HG02938 (cell line): ENCODE measurements around the gene TTC39C.
"Not testable (repeated sequence)": the region's sequence is repeated elsewhere in the genome, so short reads cannot be mapped to it uniquely, and the experiment has no call there.

Experiments used
- ATAC-seq: cut with Tn5 transposase; IDR thresholded peaks from one replicate; pipeline ENCODE4 v1.9.1; 2021; ENCODE audit warnings: mild to moderate bottlenecking, moderate library complexity; ENCODE audit not compliant: unreplicated experiment

TTC39C gene

DNA sequence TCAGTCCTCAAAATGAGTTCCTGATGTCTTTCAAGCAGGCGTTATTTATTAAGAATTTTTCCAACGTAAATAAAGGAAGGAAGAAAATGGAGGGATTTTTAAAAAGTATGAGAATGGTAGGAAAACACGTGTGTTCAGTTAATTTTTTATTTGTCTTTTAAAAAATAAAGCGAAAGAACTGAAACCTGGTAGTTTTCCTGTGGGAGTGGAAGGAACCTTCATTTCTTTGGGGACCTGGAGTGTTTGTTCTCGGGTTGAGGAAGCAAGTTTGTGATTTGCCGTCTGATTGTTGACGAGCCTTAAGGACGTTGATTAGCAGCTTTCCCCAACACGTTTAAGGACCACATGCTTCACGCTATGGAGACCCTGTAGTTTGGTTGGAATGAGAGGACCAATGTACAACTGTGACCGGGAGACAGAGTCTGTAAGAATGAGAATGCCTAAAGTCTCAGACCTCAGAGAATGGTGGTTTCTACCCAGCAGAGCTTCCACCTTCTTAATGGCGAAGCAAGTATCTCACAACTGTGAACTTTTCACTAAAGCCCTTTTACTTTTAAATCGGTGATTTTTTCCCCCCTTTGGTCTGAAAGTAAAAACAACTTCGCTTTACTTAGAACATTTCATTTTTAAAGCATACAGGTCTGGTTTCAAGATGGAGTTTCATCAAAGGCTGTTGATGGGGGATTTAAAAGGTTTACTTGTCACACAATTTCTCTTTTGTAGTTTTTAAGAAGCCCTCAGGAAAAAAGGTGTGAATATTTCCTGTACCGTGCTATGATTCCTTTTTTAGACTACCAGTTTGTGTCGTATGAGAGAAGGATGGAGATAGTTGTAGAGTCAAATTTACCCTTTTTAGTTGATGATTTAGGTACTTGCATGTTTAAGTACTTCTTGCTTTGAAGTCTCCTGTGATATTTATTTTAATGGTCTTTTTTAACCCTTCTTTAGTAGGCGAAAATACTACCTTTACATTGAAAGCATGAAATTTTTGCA is 1.4 kb downstream of the TTC39C start:
- ATAC-seq = no peak

DNA sequence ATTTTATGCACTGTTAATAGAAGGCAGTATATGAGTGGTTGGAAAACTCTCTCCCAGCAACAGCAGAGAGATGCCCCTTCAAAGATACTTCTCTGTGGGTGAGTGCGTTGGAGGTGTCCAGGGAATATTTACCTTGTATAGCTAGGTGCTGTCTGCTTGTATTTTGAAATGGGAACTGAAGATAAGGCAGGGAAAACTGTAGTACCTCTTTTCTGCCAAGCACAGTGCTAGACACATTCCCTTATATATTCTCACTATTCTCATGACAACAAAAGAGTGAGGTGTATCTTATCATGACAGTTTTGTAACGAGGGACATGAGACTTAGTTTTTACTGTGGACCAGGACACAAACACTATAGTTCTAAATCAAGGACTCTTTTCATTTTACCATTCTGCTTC is 2.1 kb downstream of the TTC39C start:
- ATAC-seq = no peak

- no peak for ATAC-seq
These were observed 3.8 kb downstream of the TTC39C start for GRCh38 chr18:24018299-24018886.

DNA sequence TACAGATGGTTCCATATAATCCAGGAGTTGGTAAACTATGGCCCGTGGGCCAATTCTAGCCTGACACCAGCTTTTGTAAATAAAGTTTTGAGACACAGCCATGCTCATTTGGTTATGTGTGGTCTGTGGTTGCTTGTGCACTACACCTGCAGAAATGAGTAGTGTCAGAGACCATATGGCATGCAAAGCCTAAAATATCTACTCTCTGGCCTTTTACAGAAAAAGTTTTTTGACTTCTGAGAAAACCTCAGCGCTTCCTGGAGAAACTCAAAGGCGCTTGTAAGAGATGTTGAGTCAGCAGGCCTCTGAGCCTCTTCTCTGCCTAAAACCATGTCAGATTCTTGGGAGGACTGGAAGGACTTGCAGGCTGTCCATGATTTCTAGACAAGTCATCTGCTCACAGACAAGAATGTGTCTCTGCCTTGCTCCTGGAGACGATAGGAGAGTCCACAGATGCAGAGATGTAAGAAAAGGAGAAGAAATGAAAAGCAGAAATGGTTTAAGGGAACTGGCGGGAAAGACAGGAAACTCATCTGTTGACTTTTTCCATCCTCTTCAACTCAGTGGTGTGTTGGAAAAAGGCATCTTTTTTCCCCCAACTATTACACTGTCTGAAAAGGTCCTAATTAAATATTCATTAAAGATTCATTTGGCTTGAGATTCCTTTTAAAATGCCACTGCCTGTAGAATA is 5.2 kb downstream of the TTC39C start:
- peak; percentile 90 for ATAC-seq

- no peak for ATAC-seq
These were observed 7.0 kb downstream of the TTC39C start for GRCh38 chr18:24021505-24021904.

- no peak for ATAC-seq
These were observed 7.6 kb downstream of the TTC39C start for GRCh38 chr18:24022161-24022560.

DNA sequence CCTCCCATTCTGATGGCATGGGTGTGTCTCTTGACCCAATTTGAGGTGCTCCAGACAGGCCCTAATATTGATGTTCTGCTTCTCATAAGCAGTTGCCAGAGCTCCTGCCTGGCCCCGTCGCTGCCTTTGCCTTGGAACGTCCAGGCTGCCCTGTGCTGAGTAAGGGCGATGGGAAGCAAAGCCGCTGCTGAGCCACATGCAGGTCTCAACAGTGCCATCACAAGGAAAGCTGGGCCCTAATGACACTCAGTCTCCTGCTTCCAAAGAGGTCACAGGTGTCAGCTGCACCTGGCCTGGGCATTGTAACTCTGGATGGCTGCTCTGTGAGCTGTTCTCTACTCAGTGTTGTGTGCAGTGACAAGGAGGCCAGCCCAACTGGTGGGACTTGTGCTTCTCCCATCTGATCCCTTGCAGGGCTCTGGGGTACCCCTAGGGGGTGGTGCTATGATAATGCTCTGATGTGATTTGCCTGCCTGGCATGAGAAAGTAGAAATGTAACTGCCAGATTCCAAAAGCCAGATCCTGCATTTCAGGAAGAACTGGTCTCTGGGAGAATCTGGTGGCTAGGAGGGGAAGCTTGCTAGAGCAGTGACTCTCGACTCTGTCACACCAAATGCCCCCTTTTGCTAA is 8.7 kb downstream of the TTC39C start:
- no peak for ATAC-seq

DNA sequence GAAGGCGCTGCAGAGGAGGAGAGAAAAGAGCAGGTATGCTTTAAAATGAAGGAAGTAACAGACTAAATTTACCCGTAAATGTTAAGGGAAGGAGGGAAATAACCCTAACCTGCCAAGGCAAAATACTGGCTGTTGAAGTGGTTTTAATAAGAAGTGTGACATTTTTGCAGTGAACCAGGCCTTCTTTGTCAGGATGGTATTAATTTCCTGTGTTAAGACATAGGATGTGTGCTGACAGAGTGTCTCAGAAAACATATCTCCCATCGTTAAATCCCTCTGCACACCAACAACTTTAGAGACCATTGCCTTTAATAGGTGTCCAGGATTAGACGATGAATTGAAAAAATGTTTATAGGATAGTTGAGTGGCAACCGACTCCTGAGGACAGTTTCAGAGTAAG is 9.9 kb downstream of the TTC39C start:
- ATAC-seq = no peak

DNA sequence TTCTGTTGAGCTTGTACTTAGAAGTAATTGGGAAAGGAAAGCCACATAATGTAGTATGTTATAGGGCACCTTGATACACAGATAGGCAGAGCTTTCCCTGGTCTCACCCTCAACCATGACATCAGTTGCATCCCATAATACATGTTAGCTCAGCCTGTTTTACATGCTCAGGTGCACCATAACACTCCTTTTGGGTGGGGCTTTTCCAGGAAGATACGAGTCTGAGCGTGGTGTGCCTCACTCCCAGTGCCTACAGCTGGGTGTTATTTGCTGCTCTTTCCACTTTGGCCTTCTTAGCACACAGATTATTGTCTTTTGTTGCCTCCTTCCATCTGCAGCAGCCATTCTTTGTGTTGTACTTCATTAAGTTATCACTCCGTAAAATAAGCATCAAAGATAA is 11.9 kb downstream of the TTC39C start:
- no peak for ATAC-seq

DNA sequence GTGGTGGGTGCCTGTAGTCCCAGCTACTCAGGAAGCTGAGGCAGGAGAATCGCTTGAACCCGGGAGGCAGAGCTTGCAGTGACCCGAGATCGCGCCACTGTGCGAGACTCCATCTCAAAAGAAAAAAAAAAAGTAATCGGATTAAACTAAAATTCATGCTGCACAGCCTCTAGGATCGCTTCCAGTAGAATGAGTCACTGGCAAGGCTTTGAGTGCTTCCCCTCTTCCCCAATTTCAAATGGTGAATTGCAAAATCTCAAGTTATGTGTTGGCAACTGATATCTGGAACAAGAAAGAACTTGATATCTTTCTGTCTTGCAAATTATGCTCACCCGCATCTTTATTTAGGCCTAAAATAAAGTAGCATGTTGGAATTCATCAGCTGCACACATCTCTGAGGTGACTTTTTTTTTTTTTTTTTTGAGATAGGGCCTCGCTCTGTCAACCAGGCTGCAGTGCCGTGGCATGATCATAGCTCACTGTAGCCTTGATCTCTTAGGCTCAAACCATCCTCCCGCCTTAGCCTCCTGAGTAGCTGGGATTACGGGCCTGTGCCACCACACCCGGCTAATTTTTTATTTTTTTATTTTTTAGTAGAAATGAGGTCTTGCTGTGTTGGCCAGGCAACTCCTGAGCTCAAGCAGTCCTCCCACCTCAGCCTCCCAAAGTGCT is 12.7 kb downstream of the TTC39C start:
- ATAC-seq = no peak

DNA sequence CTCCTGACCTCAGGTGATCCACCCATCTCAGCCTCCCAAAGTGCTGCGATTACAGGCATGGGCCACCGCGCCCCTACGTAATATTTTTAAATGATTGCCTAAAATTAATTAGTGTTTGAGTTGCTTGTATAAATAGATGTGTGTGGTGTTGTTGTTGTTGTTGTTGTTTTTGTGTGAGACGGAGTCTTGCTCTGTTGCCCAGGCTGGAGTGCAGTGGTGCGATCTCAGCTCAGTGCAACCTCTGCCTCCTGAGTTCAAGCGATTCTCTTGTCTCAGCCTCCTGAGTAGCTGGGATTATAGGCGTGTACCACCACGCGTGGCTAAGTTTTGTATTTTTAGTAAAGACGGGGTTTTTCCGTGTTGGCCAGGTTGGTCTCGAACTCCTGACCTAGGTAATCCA is 14.4 kb downstream of the TTC39C start:
- not testable (repeated sequence) for ATAC-seq

GRCh38 chr18:24031318-24031717 is 16.8 kb downstream of the TTC39C start:
- ATAC-seq = no peak

GRCh38 chr18:24031916-24032315 is 17.4 kb downstream of the TTC39C start:
- ATAC-seq = no peak

- ATAC-seq = no peak
These were observed 19.3 kb downstream of the TTC39C start for GRCh38 chr18:24033641-24034412.

DNA sequence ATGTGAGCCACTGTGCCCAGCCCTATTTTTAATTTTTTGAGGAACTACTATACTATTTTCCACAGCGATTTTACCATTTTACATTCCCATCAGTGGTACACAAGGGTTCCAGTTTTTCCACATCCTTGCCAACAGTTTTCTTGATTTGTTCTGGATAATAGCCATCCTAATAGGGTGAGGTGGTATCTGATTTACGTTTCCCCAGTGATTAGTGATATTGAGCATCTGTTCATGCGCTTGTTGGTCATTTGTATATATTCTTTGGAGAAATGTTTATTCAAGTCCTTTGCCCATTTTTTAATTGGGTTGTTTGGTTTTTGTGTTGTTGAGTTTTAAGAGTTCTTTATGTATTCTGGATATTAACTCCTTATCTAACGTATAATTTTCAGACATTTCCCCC is 20.8 kb downstream of the TTC39C start:
- ATAC-seq = no peak

DNA sequence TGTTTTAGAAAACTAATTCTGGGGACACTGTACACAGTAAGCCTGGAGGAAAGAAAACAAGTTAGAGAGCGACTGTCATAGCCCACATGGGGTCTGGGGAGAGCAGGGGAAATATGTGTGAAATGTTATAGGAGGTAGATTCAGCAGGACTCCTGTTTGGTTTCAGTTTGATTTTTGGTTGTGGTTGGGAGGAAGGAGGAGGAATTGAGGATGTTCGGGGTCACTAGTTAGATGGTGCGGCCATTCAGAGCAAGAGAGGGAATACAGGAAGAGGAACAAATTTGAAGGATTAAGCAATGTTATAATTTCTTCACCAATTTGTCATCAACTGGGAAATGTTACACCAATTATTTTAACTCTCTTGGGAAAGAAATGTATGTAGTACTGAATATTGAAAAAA is 25.1 kb downstream of the TTC39C start:
- ATAC-seq = no peak

DNA sequence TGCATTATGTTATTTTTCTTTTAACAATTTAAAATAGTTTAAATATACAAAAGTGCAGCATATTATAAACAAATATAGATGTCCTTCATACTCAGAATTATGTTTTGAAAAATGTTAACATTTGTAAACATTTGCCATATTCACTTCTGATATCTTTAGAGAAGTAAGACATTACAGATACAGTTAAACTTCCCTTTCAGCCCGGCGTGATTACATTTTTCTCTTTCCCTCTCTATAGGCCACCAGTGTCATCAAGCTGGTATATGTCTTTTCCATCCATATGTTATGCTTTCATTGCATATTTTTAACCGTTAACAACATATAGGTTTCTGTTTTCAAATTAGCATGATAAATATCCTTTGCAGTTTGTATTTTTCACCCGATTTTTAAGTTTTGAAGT is 27.1 kb downstream of the TTC39C start:
- ATAC-seq = no peak

DNA sequence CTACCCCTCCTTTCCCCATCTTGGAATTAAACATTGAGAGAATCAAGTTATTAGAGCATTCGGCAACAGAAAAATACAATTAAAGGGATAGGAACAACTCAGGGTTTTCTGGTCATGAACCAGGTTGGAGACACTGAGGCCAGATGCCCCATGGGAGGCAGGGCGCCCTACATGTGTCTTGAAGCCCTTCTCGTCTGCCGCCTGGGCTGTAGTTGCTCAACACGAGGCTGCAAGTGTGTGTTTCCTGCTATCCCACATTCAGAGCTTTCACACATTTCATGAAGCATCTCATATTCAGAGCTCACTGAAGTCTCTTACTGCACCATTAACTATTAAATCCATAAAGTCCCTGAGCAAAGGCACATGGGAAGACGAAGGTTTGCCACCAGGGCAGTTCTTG is 28.8 kb downstream of the TTC39C start:
- ATAC-seq = no peak

DNA sequence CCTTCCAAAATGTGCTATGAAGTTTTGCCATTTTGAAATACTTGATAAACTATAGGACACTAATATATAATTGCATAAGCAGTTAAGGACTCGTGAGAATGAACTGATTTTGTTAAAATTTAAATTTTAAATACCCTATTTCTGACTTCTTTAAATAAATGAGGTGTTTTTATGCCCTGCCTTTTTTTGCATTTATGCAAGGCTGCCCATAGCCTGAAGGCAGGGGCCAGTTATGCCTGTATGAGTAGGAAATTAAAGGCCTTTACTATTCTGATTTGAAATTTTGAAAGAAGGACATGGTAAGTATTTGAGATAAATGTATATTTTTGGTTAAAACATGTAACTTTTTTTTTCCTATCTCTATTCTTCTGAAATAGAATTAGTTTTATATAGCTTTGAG is 33.7 kb downstream of the TTC39C start:
- no peak for ATAC-seq

GRCh38 chr18:24049142-24049541 is 34.6 kb downstream of the TTC39C start:
- no peak for ATAC-seq
